ENCODE measurements around the gene MINAR1. TPM values are rescaled to one million over a fixed set of nuclear protein-coding genes. Genes with fewer than 3 reads are reported as not detected.

Gene MINAR1
- total RNA-seq, 1 donor from 2014 or later, result 0.05 TPM

- H3K36me3 ChIP-seq, result no peaks in the 10 kb centered on the region
- H3K4me3 ChIP-seq, result no peak overlapping the region
- intact Hi-C loops (cut with micrococcal nuclease), result no loop called here
- peaks cover 41% of the 10 kb centered on the region for H3K27me3 ChIP-seq (ENCODE audit: low read depth)
- no peaks in the 10 kb centered on the region for H3K9me3 ChIP-seq (replicated peaks)
- H3K27ac ChIP-seq (replicated peaks), result no peak overlapping the region
- no peaks in the 10 kb centered on the region for H3K4me1 ChIP-seq
- TF ChIP-seq CTCF (IDR thresholded peaks at IDR 0.05; ENCODE audit: borderline replicate concordance), result no peak
- DNase-seq, result no peak
These were observed 26.4 kb downstream of the MINAR1 start for GRCh38 chr15:79458491-79458890.

GRCh38 chr15:79459666-79460065 is 27.5 kb downstream of the MINAR1 start:
- Histone ChIP-seq H3K9me3 (replicated peaks) (no peaks in the 10 kb centered on the region), H3K4me3 (no peak overlapping the region), H3K4me1 (no peaks in the 10 kb centered on the region), H3K27ac (replicated peaks) (no peak overlapping the region), H3K36me3 (no peaks in the 10 kb centered on the region), H3K27me3 (ENCODE audit: low read depth) (peaks cover 39% of the 10 kb centered on the region)
- TF ChIP-seq CTCF (IDR thresholded peaks at IDR 0.05; ENCODE audit: borderline replicate concordance), result no peak
- DNase-seq, result no peak
- intact Hi-C loops (cut with micrococcal nuclease), result no loop called here

- intact Hi-C loops (cut with micrococcal nuclease), result no loop called here
- Histone ChIP-seq H3K36me3 (no peaks in the 10 kb centered on the region), H3K27ac (replicated peaks) (no peak overlapping the region), H3K27me3 (ENCODE audit: low read depth) (peaks cover 13% of the 10 kb centered on the region), H3K4me1 (no peaks in the 10 kb centered on the region), H3K9me3 (replicated peaks) (no peaks in the 10 kb centered on the region), H3K4me3 (no peak overlapping the region)
- DNase-seq, result no peak
- TF ChIP-seq CTCF (IDR thresholded peaks at IDR 0.05; ENCODE audit: borderline replicate concordance), result no peak
These were observed 31.1 kb downstream of the MINAR1 start for GRCh38 chr15:79463043-79463780.

GRCh38 chr15:79463781-79464270 is 31.7 kb downstream of the MINAR1 start:
- intact Hi-C loops (cut with micrococcal nuclease), result no loop called here

GRCh38 chr15:79466488-79466887 is 34.4 kb downstream of the MINAR1 start:
- TF ChIP-seq CTCF (IDR thresholded peaks at IDR 0.05; ENCODE audit: borderline replicate concordance), result no peak
- Histone ChIP-seq H3K4me1 (no peaks in the 10 kb centered on the region), H3K36me3 (no peaks in the 10 kb centered on the region), H3K27me3 (ENCODE audit: low read depth) (peaks cover 29% of the 10 kb centered on the region), H3K4me3 (no peak overlapping the region), H3K9me3 (replicated peaks) (no peaks in the 10 kb centered on the region), H3K27ac (replicated peaks) (no peak overlapping the region)
- intact Hi-C loops (cut with micrococcal nuclease), result no loop called here
- no peak for DNase-seq

More at GRCh38 chr15:79463781-79464270, 31.7 kb downstream of the MINAR1 start:
- Histone ChIP-seq H3K27me3 (ENCODE audit: low read depth) (peaks cover 14% of the 10 kb centered on the region), H3K4me1 (no peaks in the 10 kb centered on the region), H3K4me3 (no peak overlapping the region), H3K9me3 (replicated peaks) (no peaks in the 10 kb centered on the region), H3K36me3 (no peaks in the 10 kb centered on the region), H3K27ac (replicated peaks) (no peak overlapping the region)
- TF ChIP-seq CTCF (IDR thresholded peaks at IDR 0.05; ENCODE audit: borderline replicate concordance), result no peak
- DNase-seq, result no peak

All from left ventricle myocardium inferior (tissue), 1 donor.